NT2/D1 (cell line): ENCODE data around the gene FMN2.

ENCODE experiments used
- SUZ12 ChIP-seq: IDR thresholded peaks from 2 replicates; pipeline ENCODE4 v1.6.1; 2011; ENCODE audit not compliant: insufficient read length, insufficient read depth; ENCODE audit errors: extremely low read depth
- YY1 ChIP-seq: IDR thresholded peaks from 2 replicates; pipeline ENCODE4 v1.6.1; 2011; ENCODE audit not compliant: insufficient read length, insufficient read depth
- ZNF274 ChIP-seq: IDR thresholded peaks from 2 replicates; pipeline ENCODE4 v1.6.1; 2011; ENCODE audit warnings: mild to moderate bottlenecking, low read depth, low read length

GRCh38 chr1:240230816-240231215 is 139.1 kb downstream of the FMN2 start:
- no peak for TF ChIP-seq ZNF274
- no peak for TF ChIP-seq YY1
- no peak for TF ChIP-seq SUZ12
